Motor neuron (in vitro differentiated cells): ENCODE measurements around the gene MTMR11. TPM values are rescaled to one million over a fixed set of nuclear protein-coding genes. Genes with fewer than 3 reads are reported as not detected.
"Not testable (repeated sequence)": the region's sequence is repeated elsewhere in the genome, so short reads cannot be mapped to it uniquely, and the experiment has no call there.

ENCODE experiments used
- ATAC-seq, 8 experiments: fragments of 200-7000 bp; cut with Tn5 transposase; replicated peaks in 6 of 8; 2 replicates each; pipeline ENCODE4 v1.8.0; 2021; ENCODE audit warnings: mild to moderate bottlenecking in 8 of 8, moderate library complexity in 8 of 8
- H3K27ac ChIP-seq, 2 donors: fragments of 250-450 bp; sonication (Bioruptor Pico); 2 replicates each; pipeline ENCODE4 v1.9.0; 2021; ENCODE audit warnings: antibody characterized with exemption in 2 of 2, mild to moderate bottlenecking in 2 of 2, moderate library complexity in 1 of 2
- H3K4me1 ChIP-seq, 2 donors: fragments of 250-450 bp; sonication (Bioruptor Pico); replicated peaks in 1 of 2; 2 replicates each; pipeline ENCODE4 v1.6.1; 2021; ENCODE audit warnings: antibody characterized with exemption in 2 of 2, mild to moderate bottlenecking in 2 of 2, moderate library complexity in 1 of 2
- H3K4me3 ChIP-seq, 5 donors: fragments of 250-450 bp; sonication (Bioruptor Pico); 2 replicates each; pipeline ENCODE4 v1.9.0; 2021; ENCODE audit warnings: antibody characterized with exemption in 5 of 5, mild to moderate bottlenecking in 5 of 5, moderate library complexity in 4 of 5
- WGBS, 10 experiments: fragments of 450-650 bp; shearing (Covaris generic); methylation state at CpG; one replicate each; pipeline ENCODE4 v1.0.0; 2022; 5-methylcytosine and 5-hydroxymethylcytosine counted together
- in situ Hi-C, 9 experiments: fragments of 400-800 bp; cut with MboI; loops; one replicate each; pipeline ENCODE4 v1.15.0; 2021; ENCODE audit warnings: low sequenced_read_pairs in 9 of 9, low pct_unique_long_range_greater_than_20kb in 2 of 9; ENCODE audit not compliant: unreplicated experiment in 9 of 9
- total RNA-seq, 8 experiments: library from RNA; unstranded; fragments of 300-600 nt; gene quantifications; 2 replicates each; pipeline versions ENCODE4 v1.2.3 to v1.2.4, GENCODE V29; 2022

Gene MTMR11
- total RNA-seq, 8 experiments from 2014 or later: 1.0 to 7.4 (median 4.5) TPM

DNA sequence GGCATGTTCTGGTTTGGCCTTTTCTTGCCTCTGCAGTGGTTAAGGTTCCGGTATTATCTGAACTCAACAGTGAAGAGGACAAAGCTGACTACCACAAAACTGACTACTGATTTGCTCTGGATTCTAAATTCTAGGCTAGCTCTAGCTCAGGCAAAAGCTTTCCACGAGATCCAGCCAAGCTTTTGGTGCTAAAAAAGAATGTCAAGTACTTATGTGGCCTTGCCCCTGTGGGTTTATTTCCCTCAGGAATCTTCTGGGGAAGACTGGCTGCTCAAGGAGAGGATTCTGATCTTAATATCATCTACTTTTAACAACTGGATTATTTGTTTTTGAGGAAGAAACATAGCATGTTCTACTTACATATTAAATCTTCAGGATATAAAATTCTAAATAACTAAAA is 26.1 kb upstream of the MTMR11 start:
- no peak for ATAC-seq
- H3K4me3 ChIP-seq: no peak overlapping the region
- H3K4me1 ChIP-seq: no peaks in the 10 kb centered on the region
- H3K27ac ChIP-seq: no peak overlapping the region
- in situ Hi-C loops: loop anchor here in 4 of 9 experiments (10.0 to 25.0 kb wide), 5 partner anchors 62 to 250 kb away; partner anchors contain the start of gene VPS45 (in 1 of the 4)
- 57 to 100% (median 90%) methylated on average over 1 to 2 of the region's 2 CpGs; no CpG with 5 or more reads in 3 of the 10 experiments for WGBS, 10 experiments

DNA sequence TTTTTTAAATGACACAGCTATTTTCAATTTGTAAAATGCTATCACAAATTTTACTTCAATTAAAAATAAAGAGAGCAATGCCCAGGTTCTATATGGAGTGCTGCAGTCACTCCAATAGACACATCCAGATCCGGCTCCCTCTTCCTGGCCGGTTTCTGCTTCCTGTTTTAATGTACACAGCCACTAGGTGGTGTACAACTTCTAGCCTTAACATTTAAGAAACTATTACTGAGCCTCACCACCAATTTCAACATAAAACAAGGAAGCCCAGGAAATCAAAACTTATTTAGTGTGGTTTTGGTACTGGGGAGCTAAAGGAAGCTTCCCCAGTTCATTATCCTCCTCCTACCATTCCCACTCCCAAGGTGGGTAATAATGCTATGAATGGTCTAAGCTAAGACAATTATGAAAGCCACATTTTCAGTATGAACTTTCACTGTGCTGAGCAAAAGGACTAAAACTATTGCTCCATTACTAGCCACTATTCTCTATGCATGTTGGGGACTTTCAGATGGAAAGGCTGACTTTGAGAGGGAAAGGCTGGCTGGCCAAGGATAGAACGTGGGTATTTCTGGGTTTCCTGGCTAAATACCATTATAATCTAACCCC is 25.5 kb upstream of the MTMR11 start:
- in situ Hi-C loops: loop anchor here in 4 of 9 experiments (10.0 to 25.0 kb wide), 5 partner anchors 63 to 250 kb away; partner anchors contain the start of gene VPS45 (in 1 of the 4)
- Histone ChIP-seq H3K4me1 (no peaks in the 10 kb centered on the region), H3K4me3 (no peak overlapping the region), H3K27ac (no peak overlapping the region)
- ATAC-seq: peak; percentile 72 to 88 (median 78)
- 0 to 38% (median 21%) methylated on average over 1 to 3 of the region's 3 CpGs; no CpG with 5 or more reads in 2 of the 10 experiments for WGBS, 10 experiments

DNA sequence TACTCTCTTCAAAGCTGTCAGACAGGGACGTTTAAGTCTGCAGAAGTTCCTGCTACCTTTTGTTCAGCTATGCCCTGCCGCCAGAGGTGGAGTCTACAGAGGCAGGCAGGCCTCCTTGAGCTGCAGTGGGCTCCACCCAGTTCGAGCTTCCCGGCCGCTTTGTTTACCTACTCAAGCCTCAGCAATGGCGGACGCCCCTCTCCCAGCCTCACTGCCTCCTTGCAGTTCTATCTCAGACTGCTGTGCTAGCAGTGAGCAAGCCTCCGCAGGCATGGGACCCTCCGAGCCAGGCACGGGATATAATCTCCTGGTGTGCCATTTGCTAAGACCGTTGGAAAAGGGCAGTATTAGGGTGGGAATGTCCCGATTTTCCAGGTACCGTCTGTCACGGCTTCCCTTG is 20.9 kb upstream of the MTMR11 start:
- ATAC-seq, H3K4me1 ChIP-seq, H3K27ac ChIP-seq, H3K4me3 ChIP-seq: not testable (repeated sequence)
- in situ Hi-C loops: loop anchor here in 4 of 9 experiments (25.0 kb wide), 3 partner anchors 105 to 255 kb away; partner anchors contain the start of gene VPS45 (in 1 of the 4)
- 92 to 100% (median 99%) methylated on average over 3 to 13 of the region's 14 CpGs; no CpG with 5 or more reads in 4 of the 10 experiments for WGBS, 10 experiments

DNA sequence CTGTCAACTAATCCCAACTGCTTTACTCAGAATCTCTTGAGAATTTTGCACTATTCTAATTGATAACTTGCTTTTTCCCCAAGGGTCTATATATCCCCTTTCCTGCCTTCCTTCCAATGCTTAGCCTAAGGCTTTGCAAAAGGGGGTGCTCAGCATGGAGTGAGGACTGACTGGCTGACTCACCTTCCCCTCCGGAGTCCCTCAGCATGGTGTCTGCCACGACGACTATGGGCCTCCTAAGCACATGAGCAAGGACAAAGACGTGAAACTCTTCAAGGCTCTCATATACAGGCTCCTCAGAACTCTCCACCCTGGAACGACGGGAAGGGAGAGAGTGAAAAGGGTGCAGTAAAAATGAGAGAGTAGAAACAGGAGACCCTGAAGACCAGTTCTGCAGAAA is 13.2 kb upstream of the MTMR11 start:
- no peak overlapping the region for H3K4me3 ChIP-seq
- 34 to 100% (median 60%) methylated on average over 1 to 6 of the region's 6 CpGs; no CpG with 5 or more reads in 2 of the 10 experiments for WGBS, 10 experiments
- no peaks in the 10 kb centered on the region for H3K4me1 ChIP-seq
- no peak overlapping the region for H3K27ac ChIP-seq
- in situ Hi-C loops: loop anchor here in 5 of 9 experiments (25.0 kb wide), 3 partner anchors 112 to 262 kb away; partner anchors contain the start of gene VPS45 (in 1 of the 5)
- no peak for ATAC-seq

DNA sequence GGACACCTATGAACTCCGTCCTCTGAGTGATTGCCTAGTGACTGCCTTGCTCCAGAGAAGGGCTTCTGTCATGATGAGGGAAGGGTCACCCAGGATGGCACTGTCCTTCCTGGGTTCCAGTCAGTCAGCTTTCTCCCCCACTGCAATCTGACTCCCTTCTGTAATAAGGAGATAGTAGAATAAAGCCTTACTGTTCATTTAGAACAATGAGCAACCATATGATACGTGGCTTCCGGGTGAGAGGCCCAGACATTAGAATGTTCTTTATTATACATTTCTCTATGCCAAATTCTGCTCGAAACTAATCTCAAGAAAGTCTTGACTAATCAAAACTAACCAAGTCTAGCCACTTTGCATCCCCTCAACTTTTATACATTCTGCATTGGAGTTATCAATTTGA is 8.5 kb upstream of the MTMR11 start:
- Histone ChIP-seq H3K4me1 (peaks cover 4 to 6% of the 10 kb centered on the region in 2 donors), H3K4me3 (no peak overlapping the region), H3K27ac (no peak overlapping the region)
- no peak for ATAC-seq
- in situ Hi-C loops: loop anchor here in 1 of 9 experiments (25.0 kb wide), 1 partner anchor 242 kb away; no protein-coding TSS in a partner anchor
- WGBS, 10 experiments: 80 to 100% (median 95%) methylated on average over 1 to 4 of the region's 4 CpGs; no CpG with 5 or more reads in 1 of the 10 experiments

DNA sequence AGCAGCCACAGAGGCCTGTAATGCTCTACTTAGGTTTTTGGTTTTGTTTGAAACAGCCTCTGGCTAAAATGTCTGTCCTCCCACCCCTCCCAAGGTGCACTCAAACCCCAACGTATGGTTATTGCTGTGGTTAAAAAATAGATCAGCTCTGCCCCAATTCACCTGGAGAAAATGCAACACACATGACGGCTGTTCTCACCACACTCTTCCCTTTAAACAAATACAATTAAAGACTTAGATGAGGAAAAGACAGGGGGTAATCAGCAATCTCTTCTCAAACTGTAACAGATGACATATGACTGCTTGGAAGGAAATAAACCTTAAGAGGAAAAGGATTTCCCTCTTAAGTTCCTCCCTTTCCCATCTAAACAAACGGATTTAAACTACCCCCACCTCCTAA is 6.2 kb upstream of the MTMR11 start:
- 0 to 90% (median 60%) methylated on average over 1 to 3 of the region's 3 CpGs; no CpG with 5 or more reads in 2 of the 10 experiments for WGBS, 10 experiments
- no peak overlapping the region for H3K4me3 ChIP-seq
- ATAC-seq: no peak
- peaks cover 16 to 17% of the 10 kb centered on the region in 2 donors for H3K4me1 ChIP-seq
- in situ Hi-C loops: loop anchor here in 1 of 9 experiments (25.0 kb wide), 1 partner anchor 244 kb away; no protein-coding TSS in a partner anchor
- no peak overlapping the region for H3K27ac ChIP-seq

DNA sequence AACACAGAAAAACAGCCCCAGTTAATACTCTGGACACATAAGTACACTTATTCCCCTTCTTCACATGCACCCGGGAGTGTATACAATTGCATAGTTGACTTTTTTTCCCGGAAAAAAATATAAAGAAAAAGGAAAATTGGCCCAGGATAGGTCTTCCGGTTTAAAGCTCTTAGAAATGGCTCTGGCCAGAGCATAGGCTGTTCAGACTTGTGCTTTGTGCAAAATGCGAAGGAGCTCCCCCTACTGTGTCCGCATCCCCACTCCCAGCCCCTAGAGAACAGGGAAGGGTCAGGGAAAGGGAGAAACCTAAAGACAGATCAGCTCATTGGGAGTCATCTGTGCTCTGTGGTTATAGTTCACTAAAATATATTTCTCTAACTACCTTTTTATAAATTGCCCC is 5.5 kb upstream of the MTMR11 start:
- Histone ChIP-seq H3K4me1 (peaks cover 16 to 24% of the 10 kb centered on the region in 2 donors), H3K4me3 (no peak overlapping the region), H3K27ac (no peak overlapping the region)
- ATAC-seq: peak in 6 of 8 experiments; percentile 7 to 72 (median 56)
- WGBS, 10 experiments: 13 to 86% (median 40%) methylated on average over 1 to 4 of the region's 5 CpGs; no CpG with 5 or more reads in 3 of the 10 experiments
- in situ Hi-C loops: loop anchor here in 1 of 9 experiments (25.0 kb wide), 1 partner anchor 245 kb away; no protein-coding TSS in a partner anchor

DNA sequence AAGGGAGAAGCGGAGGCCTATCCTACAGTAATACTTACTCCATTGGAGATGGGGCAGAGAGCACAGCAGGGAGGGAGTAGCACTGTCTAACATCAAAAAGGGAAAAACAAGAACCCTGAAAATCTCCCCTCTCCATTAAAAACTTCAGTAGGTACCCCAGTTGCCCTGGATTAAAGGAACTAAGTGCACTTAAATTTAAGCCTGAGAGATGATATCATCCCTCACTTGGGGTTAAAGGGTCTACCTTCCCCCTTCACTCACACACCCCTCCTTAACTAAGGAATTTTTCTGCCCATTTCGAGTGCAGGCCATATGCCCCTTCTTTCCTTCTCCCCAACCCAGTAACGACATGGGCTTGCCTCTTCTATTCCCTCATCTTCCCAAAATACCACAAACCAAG is 3.7 kb upstream of the MTMR11 start:
- H3K4me3 ChIP-seq: no peak overlapping the region
- ATAC-seq: no peak
- peaks cover 18 to 33% of the 10 kb centered on the region in 2 donors for H3K4me1 ChIP-seq
- 80 to 100% (median 100%) methylated on average over 1 to 3 of the region's 3 CpGs; no CpG with 5 or more reads in 2 of the 10 experiments for WGBS, 10 experiments
- in situ Hi-C loops: loop anchor here in 1 of 9 experiments (25.0 kb wide), 1 partner anchor 247 kb away; no protein-coding TSS in a partner anchor
- no peak overlapping the region for H3K27ac ChIP-seq

DNA sequence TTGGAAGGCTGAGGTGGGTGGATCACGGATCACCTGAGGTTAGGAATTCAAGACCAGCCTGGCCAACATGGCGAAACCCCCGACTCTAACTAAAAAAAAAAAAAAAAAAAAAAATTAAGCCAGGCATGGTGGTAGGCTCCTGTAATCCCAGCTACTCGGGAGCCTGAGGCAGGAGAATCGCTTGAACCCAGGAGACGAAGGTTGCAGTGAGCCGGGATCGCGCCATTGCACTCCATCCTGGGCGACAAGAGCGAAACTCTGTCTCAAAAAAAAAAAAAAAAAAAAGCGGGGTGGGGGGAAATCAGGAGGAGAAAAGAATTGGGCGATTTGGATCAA is 2.0 kb upstream of the MTMR11 start:
- Histone ChIP-seq H3K4me1 (peaks cover 18 to 33% of the 10 kb centered on the region in 2 donors), H3K4me3 (peak overlapping the region in 2 of 5 donors; percentile 18 to 21), H3K27ac (peak overlapping the region; percentile 89)
- 0 to 83% (median 63%) methylated on average over 1 to 11 of the region's 13 CpGs; no CpG with 5 or more reads in 1 of the 10 experiments for WGBS, 10 experiments
- in situ Hi-C loops: loop anchor here in 1 of 9 experiments (25.0 kb wide), 1 partner anchor 249 kb away; no protein-coding TSS in a partner anchor
- ATAC-seq: peak in 6 of 8 experiments; percentile 1 to 14 (median 2)

DNA sequence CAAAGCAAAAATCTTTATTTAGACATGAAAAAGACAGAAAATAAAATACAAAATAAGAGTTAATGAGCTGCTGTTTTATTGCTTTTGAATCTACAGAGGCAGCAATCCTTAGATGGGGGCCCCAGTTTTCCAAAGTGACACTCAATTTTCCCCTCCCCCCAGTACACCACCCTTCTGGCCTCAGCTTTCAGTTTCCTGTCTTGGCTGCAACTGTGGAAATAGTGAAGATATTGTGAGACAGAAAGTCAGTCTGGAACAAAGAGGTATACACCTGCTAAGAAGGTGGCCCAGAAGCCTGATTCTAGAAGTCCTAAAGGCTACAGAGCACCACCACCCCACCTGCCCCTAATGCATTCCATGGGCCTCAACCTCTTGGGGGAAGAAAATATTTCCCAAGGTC is 1.1 kb upstream of the MTMR11 start:
- Histone ChIP-seq H3K27ac (no peak overlapping the region), H3K4me3 (no peak overlapping the region), H3K4me1 (peaks cover 18 to 33% of the 10 kb centered on the region in 2 donors)
- in situ Hi-C loops: loop anchor here in 1 of 9 experiments (25.0 kb wide), 1 partner anchor 250 kb away; no protein-coding TSS in a partner anchor
- ATAC-seq: no peak

DNA sequence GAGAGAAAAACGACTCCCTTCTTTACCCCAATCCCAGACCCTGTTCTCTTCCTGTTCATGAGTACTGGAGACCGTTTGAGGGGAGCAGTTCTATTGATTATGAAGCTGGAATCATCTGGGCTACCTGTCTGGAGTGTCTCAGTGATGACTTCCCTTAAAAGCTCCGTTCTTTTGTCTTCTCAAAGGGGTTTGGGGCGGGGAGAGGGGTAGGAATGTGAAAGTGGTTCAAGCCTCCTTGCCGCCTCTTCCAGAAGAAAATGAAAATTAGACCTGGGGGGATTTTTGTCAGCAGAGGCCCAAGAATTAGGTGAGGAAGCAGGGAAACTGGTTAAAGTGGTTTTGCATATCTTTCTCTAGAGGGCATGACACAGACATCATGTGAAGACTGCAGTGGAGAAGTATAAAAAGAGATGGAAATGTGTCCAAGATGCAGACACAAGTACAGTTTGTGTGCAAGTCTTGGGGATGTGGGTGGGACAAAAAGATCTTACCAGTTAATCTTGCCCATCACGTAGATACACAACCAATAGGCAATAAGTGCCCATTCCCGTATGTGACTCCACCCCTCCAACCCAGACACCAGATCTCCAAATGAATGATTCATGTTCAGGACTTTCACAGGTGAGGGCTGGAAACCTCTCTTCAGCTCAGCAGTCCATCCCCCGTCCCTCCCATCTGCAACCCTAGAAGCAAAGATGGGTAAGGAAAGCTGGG is 470 bp upstream of the MTMR11 start:
- peaks cover 17 to 32% of the 10 kb centered on the region in 2 donors for H3K4me1 ChIP-seq
- in situ Hi-C loops: loop anchor here in 1 of 9 experiments (25.0 kb wide), 1 partner anchor 250 kb away; no protein-coding TSS in a partner anchor
- H3K4me3 ChIP-seq: peak overlapping the region in 2 of 5 donors; percentile 16 to 21
- ATAC-seq: peak in 3 of 8 experiments; percentile 4 to 13 (median 10)
- no peak overlapping the region for H3K27ac ChIP-seq
- WGBS, 10 experiments: 0 to 58% (median 37%) methylated on average over 1 to 7 of the region's 8 CpGs

DNA sequence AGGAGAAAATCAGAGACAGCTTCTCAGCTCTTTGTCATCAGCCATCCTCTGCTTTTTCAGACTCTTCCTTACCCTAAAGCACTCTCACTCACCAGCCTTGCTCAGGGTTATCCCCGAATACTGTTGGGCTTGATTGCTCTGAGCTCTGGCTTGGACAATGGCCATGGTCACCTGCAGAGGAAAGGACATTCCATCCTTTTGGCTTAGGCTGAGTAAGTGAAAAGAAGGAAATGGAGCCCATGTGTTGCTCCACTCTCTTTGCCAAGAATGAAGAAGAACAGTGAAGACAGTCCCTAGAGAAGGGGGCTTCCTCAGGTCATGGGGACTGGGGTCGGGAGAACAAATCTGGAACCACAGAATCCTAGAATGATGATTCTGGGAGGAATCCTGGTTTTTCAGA is 2.3 kb downstream of the MTMR11 start:
- 58 to 100% (median 85%) methylated on average over 1 to 2 of the region's 2 CpGs; no CpG with 5 or more reads in 4 of the 10 experiments for WGBS, 10 experiments
- Histone ChIP-seq H3K4me3 (no peak overlapping the region), H3K27ac (no peak overlapping the region), H3K4me1 (peaks cover 9 to 25% of the 10 kb centered on the region in 2 donors)
- in situ Hi-C loops: loop anchor here in 1 of 9 experiments (25.0 kb wide), 1 partner anchor 253 kb away; no protein-coding TSS in a partner anchor
- ATAC-seq: no peak
